ENCODE measurements around the gene CST7.

The CST7 gene

GRCh38 chr20:24985802-24986201 lies 36.7 kb downstream of the CST7 start:
- no peak for DNase-seq

DNA sequence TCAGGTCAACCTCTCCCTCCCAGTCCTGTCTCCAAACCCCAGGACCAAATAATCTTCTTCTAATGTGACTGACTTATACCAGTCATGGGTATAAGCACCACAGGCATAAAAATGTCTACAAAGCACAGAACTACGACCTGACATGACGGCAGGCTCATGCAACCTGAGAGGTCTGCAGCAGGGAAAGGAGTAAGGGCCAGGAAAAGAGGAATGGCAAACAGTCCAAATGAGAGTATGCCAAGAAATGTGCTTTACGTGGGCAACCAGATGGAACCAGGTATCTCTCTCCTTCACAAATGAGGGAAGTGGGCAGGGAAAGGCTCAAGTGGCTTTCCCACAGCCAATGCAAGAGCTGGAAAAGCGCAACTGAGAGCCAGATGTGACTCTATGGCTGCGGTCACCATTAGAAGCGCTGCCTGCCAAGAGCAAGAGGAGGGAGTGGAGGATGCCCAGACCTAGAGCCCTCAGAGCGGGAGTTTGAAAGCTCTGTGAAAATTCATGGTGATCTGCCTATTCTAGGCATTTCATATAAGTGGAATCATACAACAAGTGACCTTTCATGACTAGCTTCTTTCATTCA lies 37.5 kb downstream of the CST7 start:
- no peak for DNase-seq

DNA sequence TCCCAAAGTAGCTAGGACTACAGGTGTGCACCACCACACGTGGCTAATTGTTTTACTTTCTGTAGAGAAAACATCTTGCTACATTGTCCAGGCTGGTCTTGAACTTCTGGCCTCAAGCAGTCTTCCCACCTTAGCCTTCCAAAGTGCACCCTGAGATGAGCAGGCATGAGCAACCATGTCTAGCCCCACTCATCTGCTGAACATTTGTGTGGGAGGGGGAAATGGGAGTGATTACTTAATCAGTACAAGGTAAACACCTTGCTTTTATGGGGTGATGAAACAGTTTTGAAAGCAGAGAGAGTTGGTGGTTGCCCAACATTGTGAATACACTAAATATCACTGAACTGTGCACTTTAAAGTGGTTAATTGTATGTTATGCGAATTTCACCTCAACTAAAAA lies 38.2 kb downstream of the CST7 start:
- no peak for DNase-seq

- no peak for DNase-seq
These were observed 39.1 kb downstream of the CST7 start for GRCh38 chr20:24987873-24988835.

DNA sequence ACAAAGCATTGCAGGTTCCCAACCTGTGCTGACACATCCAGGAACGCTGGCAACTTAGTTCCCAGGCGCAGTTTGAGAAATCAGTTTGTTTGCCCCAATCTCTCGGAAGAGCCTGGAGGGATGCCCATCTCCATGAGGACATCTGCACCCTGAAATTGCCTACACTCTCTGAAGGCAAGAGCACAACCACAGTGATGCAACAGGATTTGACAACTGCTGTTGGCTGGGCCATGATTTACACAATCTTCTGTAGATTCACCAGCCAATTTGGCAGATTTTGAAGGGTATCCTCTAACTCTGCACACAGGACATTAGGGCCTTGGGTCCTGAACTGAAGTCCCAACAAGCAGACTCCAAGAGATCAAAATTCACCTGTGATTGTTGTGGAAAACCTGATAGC lies 40.1 kb downstream of the CST7 start:
- no peak for DNase-seq

DNA sequence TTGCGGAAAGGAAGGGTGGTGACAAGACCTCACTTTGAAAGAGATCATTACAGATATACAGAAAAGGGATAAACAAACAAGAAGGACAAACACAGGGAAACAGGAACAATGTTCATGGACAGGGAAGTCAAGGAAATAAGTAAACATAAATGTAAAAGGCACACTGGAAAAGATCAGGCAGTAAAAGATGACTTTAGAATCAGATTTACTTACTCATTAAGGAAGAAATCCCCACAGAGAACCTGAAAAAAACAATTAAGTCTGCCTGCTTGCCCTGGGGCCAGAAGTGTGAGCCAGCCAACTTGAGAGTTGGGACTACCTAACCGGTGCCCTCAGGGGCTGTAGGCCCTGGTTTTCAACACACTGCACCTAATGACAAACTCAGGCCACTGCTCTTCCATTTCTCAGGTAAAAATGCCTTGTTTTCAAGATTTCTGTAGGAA lies 41.8 kb downstream of the CST7 start:
- DNase-seq, result no peak

DNA sequence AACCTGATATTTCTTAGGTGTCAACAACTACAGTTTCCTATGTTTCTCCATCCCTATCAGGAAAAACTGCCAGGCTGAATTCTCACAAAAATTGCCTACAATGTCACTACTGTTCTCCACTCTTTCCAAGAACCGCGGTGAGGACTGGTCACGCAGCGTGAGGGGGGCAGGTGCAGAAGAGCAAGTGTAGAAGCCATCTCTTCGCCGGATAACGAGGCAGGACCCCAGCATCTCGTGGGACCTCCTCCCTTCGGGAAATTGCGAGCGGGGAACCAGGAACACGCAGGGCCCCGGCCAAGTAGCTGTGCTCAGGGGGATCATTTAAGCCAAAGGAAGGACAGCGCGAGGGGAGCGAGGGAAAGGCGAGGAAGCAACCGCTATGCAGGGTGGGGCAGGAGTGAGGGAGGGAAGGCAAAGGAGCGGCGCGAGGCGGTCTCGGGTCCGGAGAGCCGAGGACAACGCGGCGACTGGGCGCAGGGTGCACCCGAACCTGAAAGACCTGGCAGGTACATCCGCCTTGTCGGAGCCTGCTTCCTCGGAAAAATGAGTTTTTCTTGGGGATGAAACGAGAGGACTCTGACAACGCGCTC lies 42.9 kb downstream of the CST7 start:
- peak in 2 of 51 donors; percentile 48 to 57 for DNase-seq

GRCh38 chr20:24992487-24993205 lies 43.6 kb downstream of the CST7 start, which contains the start of gene APMAP:
APMAP (minus strand) TSS chr20:24992751; CDS start chr20:24992688, 63 bp downstream.
- peak; percentile 56 to 97 (median 91) for DNase-seq

GRCh38 chr20:24993337-24994185 lies 44.5 kb downstream of the CST7 start:
- DNase-seq, result peak in 1 of 51 donors; percentile 79

GRCh38 chr20:24994186-24994465 lies 45.1 kb downstream of the CST7 start:
- no peak for DNase-seq

- peak; percentile 37 to 95 (median 80) for DNase-seq
These were observed 45.6 kb downstream of the CST7 start for GRCh38 chr20:24994470-24995368.

DNA sequence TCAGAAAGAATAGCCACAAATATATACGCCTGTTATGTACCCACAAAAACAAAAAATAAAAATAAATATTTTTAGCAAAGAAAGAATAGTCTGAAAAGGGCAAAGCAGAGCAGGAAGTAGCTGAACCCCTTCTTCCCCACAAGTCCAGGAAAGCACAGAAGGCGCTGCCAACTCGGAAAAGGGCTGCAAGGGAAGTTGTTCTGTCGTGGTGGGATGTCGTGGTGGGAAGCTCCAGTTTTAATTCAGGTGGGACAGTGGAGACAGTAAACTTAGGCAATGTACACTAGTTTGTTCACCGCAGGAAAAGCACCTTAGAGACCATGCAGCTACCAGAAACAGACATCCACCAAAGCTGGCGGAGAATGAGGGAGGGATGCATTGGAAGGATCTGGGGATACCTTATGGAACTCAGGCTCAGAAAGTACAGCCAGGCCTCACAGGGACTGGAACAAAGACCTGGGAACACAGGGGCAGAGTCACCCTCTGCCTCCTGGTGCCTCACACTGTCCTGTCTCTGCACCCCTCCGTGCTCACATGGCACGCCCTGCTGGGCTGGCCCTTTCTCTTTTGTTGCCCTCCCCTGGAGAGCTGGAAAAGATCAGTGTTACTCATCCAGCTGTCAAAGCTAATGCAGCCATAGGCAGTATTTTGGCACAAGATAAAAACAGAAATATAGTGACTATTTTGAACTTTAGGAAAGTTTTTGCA lies 46.8 kb downstream of the CST7 start:
- no peak for DNase-seq

GRCh38 chr20:24996449-24997377 lies 47.6 kb downstream of the CST7 start:
- no peak for DNase-seq

GRCh38 chr20:24998121-24998520 lies 49.1 kb downstream of the CST7 start:
- no peak for DNase-seq

DNA sequence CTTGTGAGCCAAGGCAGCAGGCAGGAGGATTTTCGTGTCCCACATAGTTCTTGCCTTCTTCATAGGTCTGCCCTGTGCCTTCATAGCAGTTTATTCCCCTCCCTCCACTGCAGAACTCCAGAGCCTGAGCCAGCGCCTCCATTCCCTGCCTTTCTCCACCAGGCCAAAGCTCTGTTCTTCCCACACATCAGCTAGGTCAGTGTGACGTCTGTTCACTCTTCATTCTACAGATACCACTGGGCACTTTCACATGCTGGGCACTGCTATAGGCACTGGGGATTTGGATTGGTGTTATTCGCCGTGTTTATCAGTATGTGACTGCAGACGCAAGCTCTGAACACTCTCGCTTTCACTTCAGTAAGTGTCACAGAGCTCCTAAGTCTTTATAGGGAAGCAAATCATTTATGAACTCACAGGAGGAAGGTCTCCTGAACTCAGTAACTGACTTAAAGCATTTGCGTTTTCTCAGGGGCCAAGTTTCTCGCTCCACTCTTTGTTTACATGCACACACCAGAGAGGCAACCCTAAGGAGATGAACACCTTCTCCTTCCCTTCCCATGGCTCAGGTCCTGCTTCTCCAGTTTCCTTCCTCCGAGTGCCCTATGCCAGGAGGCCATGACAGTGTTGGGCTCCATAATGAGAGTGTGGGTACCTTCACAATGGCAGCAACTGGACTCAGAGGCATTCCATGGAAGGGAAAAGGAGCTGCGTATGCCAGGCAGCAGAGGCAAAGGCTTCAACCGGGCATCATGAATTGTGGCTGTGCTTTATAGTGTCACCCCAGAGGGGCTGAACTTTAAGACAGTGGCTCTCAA lies 49.8 kb downstream of the CST7 start:
- DNase-seq, result no peak

DNA sequence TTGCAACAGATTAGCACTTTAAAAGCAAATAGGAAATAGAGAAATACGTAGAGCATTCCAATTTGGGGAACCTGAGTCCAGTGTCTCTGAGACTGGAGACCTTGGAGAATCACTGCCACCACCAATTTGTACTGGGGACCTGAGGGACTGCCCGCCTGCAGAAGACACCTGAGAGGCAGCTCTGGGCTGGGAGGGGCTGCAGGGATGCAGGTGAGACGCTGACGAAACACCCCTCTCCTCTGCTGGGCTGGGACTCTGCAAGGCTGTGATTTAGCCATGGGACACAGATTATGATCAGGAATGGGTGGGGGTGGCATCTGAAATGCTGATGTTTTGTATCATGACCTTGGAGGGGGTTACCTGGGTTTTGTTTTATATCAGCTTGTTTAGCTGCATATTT lies 50.5 kb downstream of the CST7 start:
- DNase-seq, result no peak

DNA sequence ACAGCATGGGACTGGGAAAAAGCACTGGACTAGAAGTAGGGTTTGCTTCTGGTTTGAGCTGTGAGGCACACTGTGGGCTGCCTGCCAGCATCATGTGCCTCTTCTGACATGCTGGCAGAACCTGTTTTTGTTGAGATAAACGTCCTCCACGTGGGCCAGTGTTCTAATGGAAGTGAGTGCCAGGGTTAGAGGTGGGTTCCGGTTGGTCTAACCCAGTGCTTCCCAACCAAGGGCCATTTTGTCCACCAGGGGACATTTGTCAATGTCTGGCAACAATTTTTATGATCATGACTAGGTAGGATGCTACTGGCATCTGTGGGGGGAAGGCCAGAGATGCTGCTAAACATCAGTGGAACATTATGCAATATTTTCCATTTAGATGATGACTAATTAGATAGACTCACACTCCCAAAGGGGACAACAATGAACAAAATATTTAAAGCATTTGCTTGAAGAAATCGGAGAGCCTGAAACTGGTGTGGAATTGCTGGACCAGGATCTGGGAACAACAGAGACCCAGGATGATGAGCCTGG lies 51.3 kb downstream of the CST7 start:
- DNase-seq, result peak in 8 of 51 donors; percentile 20 to 38 (median 28)

Measured in hypothalamus (tissue), 51 donors.